HepG2 (cell line): ENCODE measurements around the gene PDGFRB. TPM values are rescaled to one million over a fixed set of nuclear protein-coding genes. Genes with fewer than 3 reads are reported as not detected.

Source experiments
- ATAC-seq: fragments of 200-7000 bp; cut with Tn5 transposase; 3 replicates; pipeline ENCODE4 v1.9.1; 2020; ENCODE audit warnings: mild to moderate bottlenecking, moderate library complexity
- BruUV-seq: library from RNA; stranded (reverse); fragments of 400-500 nt; replicated peaks from 2 replicates; lab custom pipeline; 2021; lab: Mats Ljungman, UMichigan
- CTCF ChIA-PET: fragments of 300-600 bp; formaldehyde crosslinking; extraction: SDS; loops from one replicate; lab custom pipeline; 2021; ENCODE audit warnings: low total read pairs, inconsistent platforms, low intra/inter-chr PET ratio; lab: Yijun Ruan, JAX
- POLR2A ChIA-PET: fragments of 350-600 bp; sonication (Branson Sonifier 250); formaldehyde crosslinking; loops from one replicate; lab custom pipeline; 2020; ENCODE audit warnings: antibody characterized with exemption, inconsistent platforms; lab: Yijun Ruan, JAX
- DNase-seq: peaks from one replicate; pipeline ENCODE4 v3.0.0-alpha.2; 2015; ENCODE audit warnings: low spot score
- FAIRE-seq: peaks from 3 replicates; lab custom pipeline; 2011; peaks lifted over from hg19 to GRCh38; lab: Jason Lieb, UNC
- H2AFZ ChIP-seq: one replicate; pipeline ENCODE4 v1.6.1; 2011; ENCODE audit warnings: low read length, inconsistent platforms
- H3K27ac ChIP-seq: fragments of 300-600 bp; 3 replicates; pipeline ENCODE4 v1.8.0; 2011; ENCODE audit warnings: mixed run types, mild to moderate bottlenecking, mixed read lengths, low read length, inconsistent platforms; ENCODE audit not compliant: insufficient read depth; ENCODE audit errors: extremely low read length
- H3K27me3 ChIP-seq, 2 experiments: fragments of 200-600 bp in 1 of 2; 2 replicates in 1 of 2; 3 replicates in 1 of 2; pipeline versions ENCODE4 v1.6.0 to v1.8.0; 2011; ENCODE audit warnings: low read length in 2 of 2, mild to moderate bottlenecking in 2 of 2, moderate library complexity in 2 of 2, inconsistent platforms in 1 of 2; ENCODE audit not compliant: insufficient read depth in 2 of 2, control insufficient read depth in 1 of 2
- H3K36me3 ChIP-seq, 2 experiments: fragments of 200-600 bp in 1 of 2; replicated peaks in 1 of 2; 2 replicates in 1 of 2; 3 replicates in 1 of 2; pipeline versions ENCODE4 v1.5.1 to v1.8.0; 2011; ENCODE audit warnings: low read length in 2 of 2, inconsistent platforms in 1 of 2; ENCODE audit not compliant: insufficient read depth in 2 of 2, control insufficient read depth in 1 of 2
- H3K4me1 ChIP-seq: 2 replicates; pipeline ENCODE4 v1.5.1; 2012; ENCODE audit warnings: low read length, inconsistent platforms; ENCODE audit not compliant: insufficient read depth
- H3K4me2 ChIP-seq: 2 replicates; pipeline ENCODE4 v1.6.0; 2011; ENCODE audit warnings: low read depth, low read length, inconsistent platforms
- H3K4me3 ChIP-seq, 3 experiments: fragments of 200-600 bp in 1 of 3; sonication (generic), shearing (Covaris generic) in 1 of 3; replicated peaks in 1 of 3; 2 replicates each; pipeline ENCODE4 v1.5.1; 2011 to 2016; ENCODE audit warnings: low read length in 3 of 3, inconsistent platforms in 2 of 3, low read depth in 2 of 3, mild to moderate bottlenecking in 2 of 3, control low read depth in 1 of 3, mixed read lengths in 1 of 3; ENCODE audit not compliant: insufficient read depth in 1 of 3
- H3K79me2 ChIP-seq: one replicate; pipeline ENCODE4 v1.6.1; 2011; ENCODE audit warnings: low read length, inconsistent platforms; ENCODE audit not compliant: insufficient read depth
- H3K9ac ChIP-seq: 2 replicates; pipeline ENCODE4 v1.6.0; 2011; ENCODE audit warnings: mild to moderate bottlenecking, low read depth, low read length, inconsistent platforms; ENCODE audit not compliant: insufficient read depth
- H3K9me3 ChIP-seq: 2 replicates; pipeline ENCODE4 v1.5.1; 2012; ENCODE audit warnings: mild to moderate bottlenecking, low read length
- H4K20me1 ChIP-seq: 2 replicates; pipeline ENCODE4 v1.6.0; 2011; ENCODE audit warnings: inconsistent platforms, mild to moderate bottlenecking, low read length, moderate library complexity; ENCODE audit not compliant: insufficient read depth
- HDAC2 ChIP-seq: sonication (generic); formaldehyde crosslinking; IDR thresholded peaks from 2 replicates; pipeline ENCODE4 v1.4.0; 2020; ENCODE audit warnings: missing genetic modification reagents
- MAFK ChIP-seq, 2 experiments: IDR thresholded peaks in 1 of 2; conservative IDR thresholded peaks in 1 of 2; 2 replicates each; pipeline ENCODE4 v1.6.1; 2011; ENCODE audit warnings: improper control_type of control experiment in 2 of 2, low read length in 2 of 2
- TEAD3 ChIP-seq: optimal IDR thresholded peaks from 2 replicates; pipeline ENCODE3; 2016; ENCODE audit warnings: borderline replicate concordance
- ZBTB21 ChIP-seq: sonication (generic); formaldehyde crosslinking; IDR thresholded peaks from 2 replicates; pipeline ENCODE4 v1.4.0; 2020; ENCODE audit warnings: missing genetic modification reagents
- ZMAT3 ChIP-seq: sonication (generic); formaldehyde crosslinking; conservative IDR thresholded peaks from 2 replicates; pipeline ENCODE4 v1.7.0; 2021; ENCODE audit warnings: missing genetic modification reagents
- ZNF749 ChIP-seq: sonication (generic); formaldehyde crosslinking; IDR thresholded peaks from 2 replicates; pipeline ENCODE4 v1.8.0; 2022; ENCODE audit warnings: mild to moderate bottlenecking, missing genetic modification reagents, moderate library complexity, borderline replicate concordance
- WGBS: methylation state at CpG from one replicate; pipeline ENCODE4 v1.1.6; 2017; ENCODE audit warnings: low lambda C conversion rate; 5-methylcytosine and 5-hydroxymethylcytosine counted together
- in situ Hi-C: cut with HindIII; loops from 2 replicates; pipeline ENCODE4 v1.10.0; 2017; ENCODE audit warnings: low pct_unique_long_range_greater_than_20kb; ENCODE audit not compliant: extremely low pct_ligation_motif_present
- intact Hi-C: fragments of 100-400 bp; cut with micrococcal nuclease; formaldehyde crosslinking; loops from one replicate; pipeline ENCODE4 v1.10.0; 2022; ENCODE audit not compliant: unreplicated experiment
- polyA plus RNA-seq, 8 experiments: library from polyadenylated mRNA; depleted of rRNA in 3 of 8; stranded (reverse) in 7 of 8; unstranded in 1 of 8; fragments of >200 nt; fragmentation: Illumina TruSeq in 4 of 8; extraction: Trizol in 4 of 8; gene quantifications; 2 replicates each; pipeline versions ENCODE4 v1.2.1 to v1.2.3, GENCODE V29; 2011 to 2016; ENCODE audit warnings: low read depth in 4 of 8, missing spikeins in 1 of 8, mixed read lengths in 1 of 8; ENCODE audit not compliant: insufficient read depth in 1 of 8
- total RNA-seq, 5 experiments: library from RNA; depleted of rRNA; stranded (reverse); fragments of >200 nt; fragmentation: Illumina TruSeq; extraction: Trizol; gene quantifications; 2 replicates each; pipeline ENCODE4 v1.2.3, GENCODE V29; 2016; ENCODE audit warnings: low read depth in 1 of 5
- TF ChIP-seq, protein P1 (sequence below): sonication (generic); formaldehyde crosslinking; IDR thresholded peaks from 2 replicates; pipeline ENCODE4 v1.8.0; 2023; ENCODE audit warnings: mild to moderate bottlenecking, missing genetic modification reagents
- TF ChIP-seq, protein P2 (sequence below): fragments of 450-650 bp; IDR thresholded peaks from 2 replicates; pipeline ENCODE4 v1.6.1; 2017
- TF ChIP-seq, protein P3 (sequence below): sonication (generic); formaldehyde crosslinking; IDR thresholded peaks from 2 replicates; pipeline ENCODE4 v1.8.0; 2022; ENCODE audit warnings: mild to moderate bottlenecking, missing genetic modification reagents; ENCODE audit not compliant: insufficient replicate concordance
- TF ChIP-seq, protein P4 (sequence below): sonication (generic); formaldehyde crosslinking; IDR thresholded peaks from 2 replicates; pipeline ENCODE4 v1.9.0; 2021; ENCODE audit warnings: missing genetic modification reagents, borderline replicate concordance

Gene PDGFRB
- total and polyA plus RNA-seq, 2 of the 13 experiments (the other 11 are each of a cell fraction or from before 2014, with no cell fraction given) = 4.0 to 21.0 TPM

DNA sequence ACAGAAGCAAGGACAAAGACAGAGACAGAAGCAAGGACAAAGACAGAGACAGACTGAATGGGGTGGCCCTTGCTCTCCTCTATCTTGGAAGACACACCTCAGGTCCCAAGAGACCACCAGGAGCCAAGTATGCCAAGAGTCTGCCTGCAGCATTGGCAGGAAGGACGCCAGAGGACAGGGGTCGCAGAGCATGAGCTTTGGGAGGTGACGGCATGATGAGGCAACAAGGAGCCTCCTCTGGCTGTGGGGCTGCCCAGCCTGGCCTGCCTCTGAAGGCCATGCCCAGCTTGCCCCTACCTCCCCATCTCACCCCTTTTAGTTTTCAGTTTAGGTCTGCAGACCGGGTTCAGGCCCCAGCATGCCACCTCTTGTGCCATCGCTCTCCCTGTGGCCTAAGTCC is 17.6 kb downstream of the PDGFRB start (continued):
- TF ChIP-seq ZNF749 (CRISPR knock-in tag) = 0 out of 2 replicates have a peak, but pooled peaks have one; percentile 23
- no peak for TF ChIP-seq MAFK (conservative IDR thresholded peaks at IDR 0.05 in 1 of 2, IDR thresholded peaks at IDR 0.05 in 1 of 2; ENCODE audit: low read length in 2 of 2)
- TF ChIP-seq, protein P1, sequence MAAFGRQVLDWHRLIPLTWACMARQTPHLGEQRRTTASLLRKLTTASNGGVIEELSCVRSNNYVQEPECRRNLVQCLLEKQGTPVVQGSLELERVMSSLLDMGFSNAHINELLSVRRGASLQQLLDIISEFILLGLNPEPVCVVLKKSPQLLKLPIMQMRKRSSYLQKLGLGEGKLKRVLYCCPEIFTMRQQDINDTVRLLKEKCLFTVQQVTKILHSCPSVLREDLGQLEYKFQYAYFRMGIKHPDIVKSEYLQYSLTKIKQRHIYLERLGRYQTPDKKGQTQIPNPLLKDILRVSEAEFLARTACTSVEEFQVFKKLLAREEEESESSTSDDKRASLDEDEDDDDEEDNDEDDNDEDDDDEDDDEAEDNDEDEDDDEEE (CRISPR knock-in tag) = no peak
- TF ChIP-seq, all 625 proteins: peak for 17

DNA sequence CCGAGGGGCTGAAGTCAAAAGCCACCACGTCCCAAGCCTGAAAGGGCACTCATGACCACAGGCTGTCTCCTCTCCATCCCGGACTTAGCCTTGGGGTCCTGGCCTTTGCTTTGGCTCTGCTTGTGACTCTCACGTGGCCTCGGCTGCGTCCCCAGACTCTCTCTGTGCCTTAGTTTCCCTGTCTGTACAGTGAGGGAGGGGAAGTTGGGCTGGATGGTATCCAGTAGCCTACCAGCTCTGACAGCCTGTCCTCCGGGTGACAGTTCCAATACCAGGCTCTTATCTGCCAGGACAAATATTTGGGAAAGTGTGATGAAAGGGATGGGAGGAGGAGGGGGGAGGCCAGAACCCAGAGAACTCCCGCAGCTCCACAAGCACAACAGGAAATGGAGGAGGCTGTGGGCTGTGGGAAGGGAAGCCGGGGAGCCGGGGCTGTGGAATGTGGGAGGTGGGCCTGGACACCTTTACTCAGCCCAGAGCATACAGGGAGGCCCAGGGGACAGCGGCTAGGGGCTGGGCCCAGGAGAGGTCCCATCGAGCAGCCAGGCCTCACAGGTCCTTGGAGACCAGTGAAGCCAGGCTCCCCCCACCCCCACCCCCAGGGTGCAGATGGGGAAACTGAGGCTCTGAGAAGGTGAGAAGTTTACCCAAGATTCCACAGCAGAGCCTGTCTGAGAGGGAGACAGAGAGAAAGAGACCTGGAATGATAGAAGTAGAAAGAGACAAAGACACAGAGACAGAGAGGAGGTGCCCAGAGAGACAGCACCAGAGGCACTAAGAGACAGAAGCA is 18.3 kb downstream of the PDGFRB start:
- H3K79me2 ChIP-seq = peaks cover 2% of the 10 kb centered on the region
- no peaks in the 10 kb centered on the region for H4K20me1 ChIP-seq
- WGBS = 2% methylated on average over 8 of the region's 12 CpGs
- H2AFZ ChIP-seq = no peak overlapping the region
- H3K9ac ChIP-seq = peak overlapping the region; percentile 85
- CTCF ChIA-PET = no interaction called here
- in situ Hi-C loops (no loop called here), intact Hi-C loops (loop anchor here (1.0 to 5.0 kb wide), 2 partner anchors 36 to 220 kb away; partner anchors contain the start of gene TCOF1)
- ATAC-seq (peak; percentile 92), FAIRE-seq (peak; percentile 98), DNase-seq (peak; percentile 97)
- no peaks in the 10 kb centered on the region for H3K9me3 ChIP-seq
- H3K27me3 ChIP-seq = no peaks in the 10 kb centered on the region
- H3K36me3 ChIP-seq = no peaks in the 10 kb centered on the region
- no TSS peak for BruUV-seq
- POLR2A ChIA-PET = interaction anchor here (0.7 to 3.6 kb wide), 11 partner anchors 8 to 275 kb away, joined by 3 to 31 read pairs (median 4); partner anchors contain the start of genes CD74 and PDGFRB
- H3K4me1 ChIP-seq = peaks cover 83% of the 10 kb centered on the region
- H3K4me3 ChIP-seq = peak overlapping the region; percentile 48 to 76 (median 64)
- peak overlapping the region; percentile 100 for H3K4me2 ChIP-seq
- peak overlapping the region; percentile 91 for H3K27ac ChIP-seq
- TF ChIP-seq, protein P2, sequence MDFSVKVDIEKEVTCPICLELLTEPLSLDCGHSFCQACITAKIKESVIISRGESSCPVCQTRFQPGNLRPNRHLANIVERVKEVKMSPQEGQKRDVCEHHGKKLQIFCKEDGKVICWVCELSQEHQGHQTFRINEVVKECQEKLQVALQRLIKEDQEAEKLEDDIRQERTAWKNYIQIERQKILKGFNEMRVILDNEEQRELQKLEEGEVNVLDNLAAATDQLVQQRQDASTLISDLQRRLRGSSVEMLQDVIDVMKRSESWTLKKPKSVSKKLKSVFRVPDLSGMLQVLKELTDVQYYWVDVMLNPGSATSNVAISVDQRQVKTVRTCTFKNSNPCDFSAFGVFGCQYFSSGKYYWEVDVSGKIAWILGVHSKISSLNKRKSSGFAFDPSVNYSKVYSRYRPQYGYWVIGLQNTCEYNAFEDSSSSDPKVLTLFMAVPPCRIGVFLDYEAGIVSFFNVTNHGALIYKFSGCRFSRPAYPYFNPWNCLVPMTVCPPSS = no peak
- TF ChIP-seq ZMAT3 (CRISPR knock-in tag) (peak; percentile 6; the same call in 1 of the 2 replicates), TEAD3 (CRISPR knock-in tag) (peak; percentile 97), HDAC2 (CRISPR knock-in tag) (peak; percentile 96), ZBTB21 (no peak; the same call in 1 of the 2 replicates)
- TF ChIP-seq, protein P3, sequence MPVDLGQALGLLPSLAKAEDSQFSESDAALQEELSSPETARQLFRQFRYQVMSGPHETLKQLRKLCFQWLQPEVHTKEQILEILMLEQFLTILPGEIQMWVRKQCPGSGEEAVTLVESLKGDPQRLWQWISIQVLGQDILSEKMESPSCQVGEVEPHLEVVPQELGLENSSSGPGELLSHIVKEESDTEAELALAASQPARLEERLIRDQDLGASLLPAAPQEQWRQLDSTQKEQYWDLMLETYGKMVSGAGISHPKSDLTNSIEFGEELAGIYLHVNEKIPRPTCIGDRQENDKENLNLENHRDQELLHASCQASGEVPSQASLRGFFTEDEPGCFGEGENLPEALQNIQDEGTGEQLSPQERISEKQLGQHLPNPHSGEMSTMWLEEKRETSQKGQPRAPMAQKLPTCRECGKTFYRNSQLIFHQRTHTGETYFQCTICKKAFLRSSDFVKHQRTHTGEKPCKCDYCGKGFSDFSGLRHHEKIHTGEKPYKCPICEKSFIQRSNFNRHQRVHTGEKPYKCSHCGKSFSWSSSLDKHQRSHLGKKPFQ (CRISPR knock-in tag) = no peak
- TF ChIP-seq, protein P4, sequence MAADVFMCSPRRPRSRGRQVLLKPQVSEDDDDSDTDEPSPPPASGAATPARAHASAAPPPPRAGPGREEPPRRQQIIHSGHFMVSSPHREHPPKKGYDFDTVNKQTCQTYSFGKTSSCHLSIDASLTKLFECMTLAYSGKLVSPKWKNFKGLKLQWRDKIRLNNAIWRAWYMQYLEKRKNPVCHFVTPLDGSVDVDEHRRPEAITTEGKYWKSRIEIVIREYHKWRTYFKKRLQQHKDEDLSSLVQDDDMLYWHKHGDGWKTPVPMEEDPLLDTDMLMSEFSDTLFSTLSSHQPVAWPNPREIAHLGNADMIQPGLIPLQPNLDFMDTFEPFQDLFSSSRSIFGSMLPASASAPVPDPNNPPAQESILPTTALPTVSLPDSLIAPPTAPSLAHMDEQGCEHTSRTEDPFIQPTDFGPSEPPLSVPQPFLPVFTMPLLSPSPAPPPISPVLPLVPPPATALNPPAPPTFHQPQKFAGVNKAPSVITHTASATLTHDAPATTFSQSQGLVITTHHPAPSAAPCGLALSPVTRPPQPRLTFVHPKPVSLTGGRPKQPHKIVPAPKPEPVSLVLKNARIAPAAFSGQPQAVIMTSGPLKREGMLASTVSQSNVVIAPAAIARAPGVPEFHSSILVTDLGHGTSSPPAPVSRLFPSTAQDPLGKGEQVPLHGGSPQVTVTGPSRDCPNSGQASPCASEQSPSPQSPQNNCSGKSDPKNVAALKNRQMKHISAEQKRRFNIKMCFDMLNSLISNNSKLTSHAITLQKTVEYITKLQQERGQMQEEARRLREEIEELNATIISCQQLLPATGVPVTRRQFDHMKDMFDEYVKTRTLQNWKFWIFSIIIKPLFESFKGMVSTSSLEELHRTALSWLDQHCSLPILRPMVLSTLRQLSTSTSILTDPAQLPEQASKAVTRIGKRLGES (CRISPR knock-in tag) = no peak
